Fibroblast of the aortic adventitia (primary cell): ENCODE results near the gene C17orf107. TPM values are rescaled to one million over a fixed set of nuclear protein-coding genes. Genes with fewer than 3 reads are reported as not detected.

ENCODE experiments used
- DNase-seq: peaks from one replicate; pipeline ENCODE4 v3.0.0-alpha.2; 2010; ENCODE audit warnings: low read depth
- H3K4me3 ChIP-seq: 2 replicates; pipeline ENCODE4 v1.5.1; 2011; ENCODE audit warnings: low read depth, mild to moderate bottlenecking, control low read depth, low read length, moderate library complexity
- CTCF ChIP-seq: IDR thresholded peaks from 2 replicates; pipeline ENCODE4 v1.5.1; 2011; ENCODE audit warnings: mild to moderate bottlenecking, low read length, control low read depth, inconsistent platforms; ENCODE audit not compliant: insufficient read depth
- total RNA-seq: library from RNA; depleted of rRNA; stranded (reverse); fragments of >200 nt; gene quantifications from 2 replicates; pipeline ENCODE4 v1.2.3, GENCODE V29; 2012; ENCODE audit warnings: low replicate concordance

The C17orf107 gene
- total RNA-seq, 1 donor: 4.5 TPM

DNA sequence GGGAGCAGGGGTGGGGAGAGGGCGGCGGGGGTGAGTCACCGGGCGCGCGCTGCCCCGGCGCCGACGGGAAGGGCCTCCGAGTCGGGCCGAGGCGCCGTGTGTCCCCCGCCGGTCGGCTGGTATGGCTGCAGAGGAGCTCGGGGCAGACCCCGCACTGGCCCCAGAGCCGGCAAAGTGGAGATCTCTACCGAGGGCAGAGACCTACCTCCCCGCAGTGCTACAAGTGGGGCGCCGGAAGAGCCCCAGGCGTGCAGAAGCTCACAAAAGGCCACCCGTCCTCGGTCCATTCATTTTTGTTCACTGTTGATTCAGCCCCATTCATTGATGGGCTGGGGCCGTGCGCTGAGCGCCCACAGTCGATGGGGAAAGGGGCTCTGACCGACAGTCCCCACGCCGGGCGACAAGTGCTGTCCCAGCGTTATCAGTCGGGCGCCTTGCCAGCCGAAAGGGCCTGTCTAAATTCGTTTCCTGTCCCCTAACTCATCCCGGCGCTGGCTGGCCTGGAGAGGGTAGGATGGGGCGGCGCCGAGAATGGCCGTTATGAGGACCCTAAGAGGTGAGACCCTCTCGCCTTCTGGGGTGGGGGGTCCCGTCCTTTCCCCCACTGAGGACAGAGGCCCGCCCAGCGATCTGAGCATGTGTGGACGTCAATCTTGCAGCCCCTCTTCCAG lies 50.9 kb downstream of the C17orf107 start:
- peak overlapping the region; percentile 45 for H3K4me3 ChIP-seq
- DNase-seq: no peak
- no peak for TF ChIP-seq CTCF

GRCh38 chr17:4950746-4951204 lies 51.4 kb downstream of the C17orf107 start, which contains the start of gene ENO3:
Gene ENO3 (plus strand): TSS chr17:4951119. CDS start chr17:4951830, 711 bp downstream.
- DNase-seq: no peak
- TF ChIP-seq CTCF: no peak
- H3K4me3 ChIP-seq: peak within 1 kb of the TSS; percentile 45

GRCh38 chr17:4951486-4951885 lies 52.1 kb downstream of the C17orf107 start:
- no peak for TF ChIP-seq CTCF
- no peak overlapping the region for H3K4me3 ChIP-seq
- DNase-seq: no peak

Other genes starting within 250 kb of the C17orf107 start
- 31.7 and 35.1 TPM in 2 replicates for gene PELP1, start 195.4 kb upstream of the C17orf107 start, total RNA-seq
- 8.9 and 13.3 TPM in 2 replicates for gene ARRB2, start 188.9 kb upstream of the C17orf107 start, total RNA-seq
- gene MED11, start 168.1 kb upstream of the C17orf107 start, total RNA-seq: 12.4 and 14.1 TPM in 2 replicates
- 0.18 TPM in 1 of 2 replicates, not detected in the other for gene ZMYND15, start 159.7 kb upstream of the C17orf107 start, total RNA-seq
- gene CXCL16, start 159.6 kb upstream of the C17orf107 start, total RNA-seq: 2.6 TPM in 2 replicates
- not detected in 2 replicates for gene TM4SF5, start 127.7 kb upstream of the C17orf107 start, total RNA-seq
- 0.27 and 4.9 TPM in 2 replicates for gene VMO1, start 113.2 kb upstream of the C17orf107 start, total RNA-seq
- not detected in 2 replicates for gene GLTPD2, start 110.6 kb upstream of the C17orf107 start, total RNA-seq
- gene PSMB6, start 103.4 kb upstream of the C17orf107 start, total RNA-seq: 97.2 and 134 TPM in 2 replicates
- 14.4 and 18.4 TPM in 2 replicates for gene PLD2, start 92.4 kb upstream of the C17orf107 start, total RNA-seq
- 38.4 and 48.5 TPM in 2 replicates for gene MINK1, start 66.2 kb upstream of the C17orf107 start, total RNA-seq
- gene CHRNE, start 3.6 kb downstream of the C17orf107 start, total RNA-seq: 0.33 and 4.9 TPM in 2 replicates
- not detected in 2 replicates for gene GP1BA, start 32.7 kb downstream of the C17orf107 start, total RNA-seq
- 28.3 and 49.9 TPM in 2 replicates for gene SLC25A11, start 40.5 kb downstream of the C17orf107 start, total RNA-seq
- 17.2 and 26.4 TPM in 2 replicates for gene RNF167, start 40.7 kb downstream of the C17orf107 start, total RNA-seq
- 507 and 514 TPM in 2 replicates for gene PFN1, start 49.0 kb downstream of the C17orf107 start, total RNA-seq
- 2.8 and 4.7 TPM in 2 replicates for gene ENO3, start 51.6 kb downstream of the C17orf107 start, total RNA-seq
- gene SPAG7, start 68.3 kb downstream of the C17orf107 start, total RNA-seq: 29.2 and 59.5 TPM in 2 replicates
- gene CAMTA2, start 88.1 kb downstream of the C17orf107 start, total RNA-seq: 12.1 and 21.1 TPM in 2 replicates
- 0.36 TPM in 1 of 2 replicates, not detected in the other for gene INCA1, start 98.0 kb downstream of the C17orf107 start, total RNA-seq
- 59.5 and 142 TPM in 2 replicates for gene KIF1C, start 98.4 kb downstream of the C17orf107 start, total RNA-seq
- gene SLC52A1, start 135.9 kb downstream of the C17orf107 start, total RNA-seq: 0.09 and 0.25 TPM in 2 replicates
- 0.74 and 1.4 TPM in 2 replicates for gene ZFP3, start 178.9 kb downstream of the C17orf107 start, total RNA-seq
- gene ZNF232, start 212.3 kb downstream of the C17orf107 start, total RNA-seq: 4.5 and 6.4 TPM in 2 replicates
- not detected in 2 replicates for gene USP6, start 216.5 kb downstream of the C17orf107 start, total RNA-seq